ENCODE measurements around the gene DTNBP1.
A peak's percentile ranks its signal among the peaks of the same experiment; 100 is the strongest.

Gene DTNBP1

DNA sequence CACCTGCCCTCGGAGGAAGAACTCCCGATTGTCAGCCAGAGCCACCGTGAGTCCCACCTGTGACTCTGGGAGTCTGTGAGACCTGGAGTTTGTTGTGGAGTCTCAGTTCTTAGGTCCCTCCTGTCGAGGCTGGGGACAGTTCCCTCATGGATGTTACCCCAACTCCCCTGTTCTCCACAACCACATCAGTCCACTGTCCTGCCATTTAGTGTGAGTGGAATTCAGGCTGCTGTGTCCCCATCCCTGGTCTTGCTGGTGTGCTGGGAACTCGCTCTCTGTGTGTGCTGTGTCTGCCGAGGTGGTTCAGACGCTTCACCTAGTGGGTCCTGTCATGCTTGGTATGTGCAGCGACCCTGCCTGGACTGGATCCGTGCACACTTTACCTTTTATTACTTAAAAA, 163.2 kb downstream of the DTNBP1 start:
- Histone ChIP-seq H3K9me3 (ENCODE audit: control insufficient read depth, insufficient read depth, low read depth, low read length) (no peaks in the 10 kb centered on the region), H3K27ac (ENCODE audit: extremely low read depth, low read depth, low read length) (no peak overlapping the region), H3K4me3 (ENCODE audit: low read depth, low read length) (no peak overlapping the region), H3K36me3 (ENCODE audit: control insufficient read depth in 2 of 2, insufficient read depth in 1 of 2, low read length in 2 of 2) (peaks cover 0 to 92% of the 10 kb centered on the region in 2 experiments; a peak in 1 of 3 replicates), H3K4me1 (ENCODE audit: control insufficient read depth, insufficient read depth, low read length) (peaks cover 8% of the 10 kb centered on the region)
- ChIA-PET POLR2A (no interaction called here), CTCF (no interaction called here)
- no peak for TF ChIP-seq ZNF302 (tag by site-specific recombination; IDR thresholded peaks at IDR 0.05; ENCODE audit: low read depth)
- no peak for TF ChIP-seq BCL11B (tag by site-specific recombination; IDR thresholded peaks at IDR 0.05; ENCODE audit: low read depth)

DNA sequence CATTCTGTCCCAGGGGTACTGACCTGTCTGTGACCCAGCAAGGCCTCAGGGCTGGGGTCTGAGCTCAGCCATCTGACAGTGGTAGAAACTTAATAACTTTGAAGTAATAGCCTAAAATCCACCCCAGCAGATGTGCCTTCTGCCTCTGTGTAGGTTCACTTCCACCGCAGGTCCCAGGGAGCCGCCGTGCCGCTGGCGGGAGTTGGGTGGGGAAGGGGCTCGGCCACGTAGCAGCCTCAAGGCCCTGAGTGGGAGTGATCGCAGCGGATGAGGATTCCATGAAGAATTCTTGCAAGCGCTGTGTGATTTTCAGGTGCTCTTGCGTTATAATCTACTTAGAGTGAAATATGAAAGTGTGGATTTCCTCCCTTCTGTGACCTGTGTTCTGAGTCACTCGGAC, 163.7 kb downstream of the DTNBP1 start:
- TF ChIP-seq MEIS1 (CRISPR knock-in tag; IDR thresholded peaks at IDR 0.05; ENCODE audit: borderline replicate concordance) (no peak), YY2 (tag by site-specific recombination; IDR thresholded peaks at IDR 0.05) (no peak), ZNF16 (tag by site-specific recombination; IDR thresholded peaks at IDR 0.05; ENCODE audit: low read depth) (no peak), ZNF214 (tag by site-specific recombination; IDR thresholded peaks at IDR 0.05; ENCODE audit: borderline replicate concordance) (no peak), ZNF140 (tag by site-specific recombination; IDR thresholded peaks at IDR 0.05) (no peak), ZNF169 (tag by site-specific recombination; IDR thresholded peaks at IDR 0.05) (no peak), ZNF768 (tag by site-specific recombination; IDR thresholded peaks at IDR 0.05) (no peak), ZNF670 (tag by site-specific recombination; IDR thresholded peaks at IDR 0.05; ENCODE audit: low read depth) (no peak)
- TF ChIP-seq, protein P1, sequence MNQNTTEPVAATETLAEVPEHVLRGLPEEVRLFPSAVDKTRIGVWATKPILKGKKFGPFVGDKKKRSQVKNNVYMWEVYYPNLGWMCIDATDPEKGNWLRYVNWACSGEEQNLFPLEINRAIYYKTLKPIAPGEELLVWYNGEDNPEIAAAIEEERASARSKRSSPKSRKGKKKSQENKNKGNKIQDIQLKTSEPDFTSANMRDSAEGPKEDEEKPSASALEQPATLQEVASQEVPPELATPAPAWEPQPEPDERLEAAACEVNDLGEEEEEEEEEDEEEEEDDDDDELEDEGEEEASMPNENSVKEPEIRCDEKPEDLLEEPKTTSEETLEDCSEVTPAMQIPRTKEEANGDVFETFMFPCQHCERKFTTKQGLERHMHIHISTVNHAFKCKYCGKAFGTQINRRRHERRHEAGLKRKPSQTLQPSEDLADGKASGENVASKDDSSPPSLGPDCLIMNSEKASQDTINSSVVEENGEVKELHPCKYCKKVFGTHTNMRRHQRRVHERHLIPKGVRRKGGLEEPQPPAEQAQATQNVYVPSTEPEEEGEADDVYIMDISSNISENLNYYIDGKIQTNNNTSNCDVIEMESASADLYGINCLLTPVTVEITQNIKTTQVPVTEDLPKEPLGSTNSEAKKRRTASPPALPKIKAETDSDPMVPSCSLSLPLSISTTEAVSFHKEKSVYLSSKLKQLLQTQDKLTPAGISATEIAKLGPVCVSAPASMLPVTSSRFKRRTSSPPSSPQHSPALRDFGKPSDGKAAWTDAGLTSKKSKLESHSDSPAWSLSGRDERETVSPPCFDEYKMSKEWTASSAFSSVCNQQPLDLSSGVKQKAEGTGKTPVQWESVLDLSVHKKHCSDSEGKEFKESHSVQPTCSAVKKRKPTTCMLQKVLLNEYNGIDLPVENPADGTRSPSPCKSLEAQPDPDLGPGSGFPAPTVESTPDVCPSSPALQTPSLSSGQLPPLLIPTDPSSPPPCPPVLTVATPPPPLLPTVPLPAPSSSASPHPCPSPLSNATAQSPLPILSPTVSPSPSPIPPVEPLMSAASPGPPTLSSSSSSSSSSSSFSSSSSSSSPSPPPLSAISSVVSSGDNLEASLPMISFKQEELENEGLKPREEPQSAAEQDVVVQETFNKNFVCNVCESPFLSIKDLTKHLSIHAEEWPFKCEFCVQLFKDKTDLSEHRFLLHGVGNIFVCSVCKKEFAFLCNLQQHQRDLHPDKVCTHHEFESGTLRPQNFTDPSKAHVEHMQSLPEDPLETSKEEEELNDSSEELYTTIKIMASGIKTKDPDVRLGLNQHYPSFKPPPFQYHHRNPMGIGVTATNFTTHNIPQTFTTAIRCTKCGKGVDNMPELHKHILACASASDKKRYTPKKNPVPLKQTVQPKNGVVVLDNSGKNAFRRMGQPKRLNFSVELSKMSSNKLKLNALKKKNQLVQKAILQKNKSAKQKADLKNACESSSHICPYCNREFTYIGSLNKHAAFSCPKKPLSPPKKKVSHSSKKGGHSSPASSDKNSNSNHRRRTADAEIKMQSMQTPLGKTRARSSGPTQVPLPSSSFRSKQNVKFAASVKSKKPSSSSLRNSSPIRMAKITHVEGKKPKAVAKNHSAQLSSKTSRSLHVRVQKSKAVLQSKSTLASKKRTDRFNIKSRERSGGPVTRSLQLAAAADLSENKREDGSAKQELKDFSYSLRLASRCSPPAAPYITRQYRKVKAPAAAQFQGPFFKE (tag by site-specific recombination; IDR thresholded peaks at IDR 0.05; ENCODE audit: borderline replicate concordance): no peak
- H3K4me1 ChIP-seq (ENCODE audit: control insufficient read depth, insufficient read depth, low read length): peaks cover 4% of the 10 kb centered on the region; the same call in 1 of the 2 replicates
- no peak overlapping the region for H3K4me3 ChIP-seq (ENCODE audit: low read depth, low read length)
- CTCF ChIA-PET: no interaction called here
- no peaks in the 10 kb centered on the region for H3K9me3 ChIP-seq (ENCODE audit: control insufficient read depth, insufficient read depth, low read depth, low read length)
- no peak overlapping the region for H3K27ac ChIP-seq (ENCODE audit: extremely low read depth, low read depth, low read length)
- POLR2A ChIA-PET: no interaction called here
- H3K36me3 ChIP-seq (ENCODE audit: control insufficient read depth in 2 of 2, insufficient read depth in 1 of 2, low read length in 2 of 2): peaks cover 0 to 88% of the 10 kb centered on the region in 2 experiments; a peak in 1 of 3 replicates

DNA sequence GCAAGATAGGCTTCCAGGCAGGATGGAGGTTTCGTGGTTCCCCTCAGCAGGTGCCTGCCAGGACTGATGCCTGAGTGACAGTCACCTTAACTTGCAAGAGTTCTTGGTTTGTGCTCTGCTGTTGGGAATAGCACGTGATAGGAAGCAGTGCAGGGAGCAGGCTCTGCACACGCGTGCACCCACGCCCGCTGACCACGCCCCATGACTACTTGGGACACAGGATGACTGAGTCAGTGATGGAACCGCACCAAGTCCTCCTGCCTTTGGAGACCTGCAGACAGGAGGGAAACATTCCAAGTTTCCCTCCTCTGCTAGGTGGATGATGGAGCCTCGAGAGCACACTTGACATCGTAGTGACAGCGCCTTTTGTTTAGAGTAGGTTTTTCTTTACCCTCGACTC, 164.2 kb downstream of the DTNBP1 start:
- Histone ChIP-seq H3K4me3 (ENCODE audit: low read depth, low read length) (no peak overlapping the region), H3K36me3 (ENCODE audit: control insufficient read depth in 2 of 2, insufficient read depth in 1 of 2, low read length in 2 of 2) (peaks cover 0 to 83% of the 10 kb centered on the region in 2 experiments; a peak in 1 of 3 replicates), H3K27ac (ENCODE audit: extremely low read depth, low read depth, low read length) (no peak overlapping the region), H3K9me3 (ENCODE audit: control insufficient read depth, insufficient read depth, low read depth, low read length) (no peaks in the 10 kb centered on the region), H3K4me1 (ENCODE audit: control insufficient read depth, insufficient read depth, low read length) (0 out of 2 replicates have a peak, but pooled peaks cover 3% of the 10 kb centered on the region)
- TF ChIP-seq KLF1 (tag by site-specific recombination; IDR thresholded peaks at IDR 0.05) (peak; percentile 51), ZNF549 (tag by site-specific recombination; IDR thresholded peaks at IDR 0.05) (no peak)
- TF ChIP-seq, protein P2, sequence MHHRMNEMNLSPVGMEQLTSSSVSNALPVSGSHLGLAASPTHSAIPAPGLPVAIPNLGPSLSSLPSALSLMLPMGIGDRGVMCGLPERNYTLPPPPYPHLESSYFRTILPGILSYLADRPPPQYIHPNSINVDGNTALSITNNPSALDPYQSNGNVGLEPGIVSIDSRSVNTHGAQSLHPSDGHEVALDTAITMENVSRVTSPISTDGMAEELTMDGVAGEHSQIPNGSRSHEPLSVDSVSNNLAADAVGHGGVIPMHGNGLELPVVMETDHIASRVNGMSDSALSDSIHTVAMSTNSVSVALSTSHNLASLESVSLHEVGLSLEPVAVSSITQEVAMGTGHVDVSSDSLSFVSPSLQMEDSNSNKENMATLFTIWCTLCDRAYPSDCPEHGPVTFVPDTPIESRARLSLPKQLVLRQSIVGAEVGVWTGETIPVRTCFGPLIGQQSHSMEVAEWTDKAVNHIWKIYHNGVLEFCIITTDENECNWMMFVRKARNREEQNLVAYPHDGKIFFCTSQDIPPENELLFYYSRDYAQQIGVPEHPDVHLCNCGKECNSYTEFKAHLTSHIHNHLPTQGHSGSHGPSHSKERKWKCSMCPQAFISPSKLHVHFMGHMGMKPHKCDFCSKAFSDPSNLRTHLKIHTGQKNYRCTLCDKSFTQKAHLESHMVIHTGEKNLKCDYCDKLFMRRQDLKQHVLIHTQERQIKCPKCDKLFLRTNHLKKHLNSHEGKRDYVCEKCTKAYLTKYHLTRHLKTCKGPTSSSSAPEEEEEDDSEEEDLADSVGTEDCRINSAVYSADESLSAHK (tag by site-specific recombination; IDR thresholded peaks at IDR 0.05): peak; percentile 88
- POLR2A ChIA-PET: no interaction called here
- CTCF ChIA-PET: interaction anchor here (0.6 kb wide), 1 partner anchor 125 kb away, joined by 4 read pairs; no protein-coding TSS in a partner anchor

All from HEK293 (cell line).